ENCODE measurements around the gene CISD1. TPM values are rescaled to one million over a fixed set of nuclear protein-coding genes. Genes with fewer than 3 reads are reported as not detected.
A peak's percentile ranks its signal among the peaks of the same experiment; 100 is the strongest.

Gene CISD1
- total RNA-seq, 2 experiments from 2014 or later, result 1.5 to 2.0 TPM

DNA sequence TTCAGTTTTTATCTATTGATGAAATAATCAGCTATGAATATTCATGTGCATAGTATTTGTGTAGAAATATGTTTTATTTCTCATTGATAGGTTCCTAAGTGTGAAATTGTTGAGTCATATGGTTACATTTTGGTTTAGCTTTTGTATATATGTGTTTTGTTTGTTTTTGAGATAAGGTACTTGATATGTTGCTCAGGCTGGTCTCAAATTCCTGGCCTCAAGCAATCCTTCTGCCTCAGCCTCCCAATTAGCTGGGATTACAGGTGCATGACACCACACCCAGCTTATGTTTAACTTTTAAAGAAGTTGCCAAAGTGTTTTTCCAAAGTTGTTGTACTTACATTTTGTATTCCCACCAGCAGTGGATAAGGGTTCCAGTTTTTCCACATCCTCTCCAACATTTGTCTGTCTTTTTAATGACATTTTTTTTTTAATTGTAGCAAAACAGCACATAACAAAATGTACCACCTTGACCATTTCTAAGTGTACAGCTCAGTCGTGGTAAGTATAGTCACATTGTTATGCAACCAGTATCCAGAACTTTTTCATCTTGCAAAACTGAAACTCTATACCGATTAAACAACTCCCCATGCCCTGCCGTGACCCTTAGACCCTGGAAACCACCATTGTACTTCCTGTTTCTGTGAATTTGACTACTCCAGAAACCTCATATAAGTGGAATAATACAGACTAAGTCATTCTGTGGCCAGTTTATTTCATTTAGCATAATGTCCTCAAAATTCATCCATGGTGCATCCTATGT lies 53.3 kb downstream of the CISD1 start:
- peaks cover 12% of the 10 kb centered on the region for H3K4me1 Mint-ChIP-seq (ENCODE audit: low read depth)
- H3K4me3 Mint-ChIP-seq, result no peak overlapping the region
- H3K9me3 ChIP-seq (ENCODE audit: control insufficient read depth in 1 of 2, insufficient read depth in 1 of 2, low read length in 2 of 2), result no peaks in the 10 kb centered on the region
- H3K9me3 Mint-ChIP-seq, result no peaks in the 10 kb centered on the region
- ATAC-seq (ENCODE audit: poor library complexity) (no peak), DNase-seq (peak in 3 of 14 experiments; percentile 24 to 67 (median 59))
- no peaks in the 10 kb centered on the region for H3K36me3 ChIP-seq (ENCODE audit: insufficient read depth, low read length)
- no peak overlapping the region for H3K4me3 ChIP-seq (ENCODE audit: low read length)
- no peaks in the 10 kb centered on the region for H3K36me3 Mint-ChIP-seq (ENCODE audit: low read depth)
- intact Hi-C loops (cut with DNase I, micrococcal nuclease), result no loop called here
- TF ChIP-seq, protein P1, sequence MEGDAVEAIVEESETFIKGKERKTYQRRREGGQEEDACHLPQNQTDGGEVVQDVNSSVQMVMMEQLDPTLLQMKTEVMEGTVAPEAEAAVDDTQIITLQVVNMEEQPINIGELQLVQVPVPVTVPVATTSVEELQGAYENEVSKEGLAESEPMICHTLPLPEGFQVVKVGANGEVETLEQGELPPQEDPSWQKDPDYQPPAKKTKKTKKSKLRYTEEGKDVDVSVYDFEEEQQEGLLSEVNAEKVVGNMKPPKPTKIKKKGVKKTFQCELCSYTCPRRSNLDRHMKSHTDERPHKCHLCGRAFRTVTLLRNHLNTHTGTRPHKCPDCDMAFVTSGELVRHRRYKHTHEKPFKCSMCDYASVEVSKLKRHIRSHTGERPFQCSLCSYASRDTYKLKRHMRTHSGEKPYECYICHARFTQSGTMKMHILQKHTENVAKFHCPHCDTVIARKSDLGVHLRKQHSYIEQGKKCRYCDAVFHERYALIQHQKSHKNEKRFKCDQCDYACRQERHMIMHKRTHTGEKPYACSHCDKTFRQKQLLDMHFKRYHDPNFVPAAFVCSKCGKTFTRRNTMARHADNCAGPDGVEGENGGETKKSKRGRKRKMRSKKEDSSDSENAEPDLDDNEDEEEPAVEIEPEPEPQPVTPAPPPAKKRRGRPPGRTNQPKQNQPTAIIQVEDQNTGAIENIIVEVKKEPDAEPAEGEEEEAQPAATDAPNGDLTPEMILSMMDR (IDR thresholded peaks at IDR 0.05), result no peak
- no peaks in the 10 kb centered on the region for H3K27me3 ChIP-seq (ENCODE audit: control insufficient read depth in 1 of 2, insufficient read depth in 2 of 2, low read length in 2 of 2)
- ChIA-PET CTCF (no interaction called here), POLR2A (interaction anchor here (1.8 kb wide), 1 partner anchor 62 kb away, joined by 8 read pairs; the partner anchor contains the start of gene TFAM)
- H3K27ac ChIP-seq (ENCODE audit: low read depth in 1 of 2, low read length in 2 of 2), result no peak overlapping the region
- no peak overlapping the region for H3K27ac Mint-ChIP-seq
- H3K4me1 ChIP-seq (ENCODE audit: insufficient read depth, low read length), result peaks cover 5% of the 10 kb centered on the region
- no peaks in the 10 kb centered on the region for H3K27me3 Mint-ChIP-seq

- no peaks in the 10 kb centered on the region for H3K27me3 ChIP-seq (ENCODE audit: control insufficient read depth in 1 of 2, insufficient read depth in 2 of 2, low read length in 2 of 2)
- H3K36me3 ChIP-seq (ENCODE audit: insufficient read depth, low read length), result no peaks in the 10 kb centered on the region
- H3K4me1 Mint-ChIP-seq (ENCODE audit: low read depth), result peaks cover 12% of the 10 kb centered on the region
- H3K9me3 ChIP-seq (ENCODE audit: control insufficient read depth in 1 of 2, insufficient read depth in 1 of 2, low read length in 2 of 2), result no peaks in the 10 kb centered on the region
- peaks cover 5% of the 10 kb centered on the region for H3K4me1 ChIP-seq (ENCODE audit: insufficient read depth, low read length)
- intact Hi-C loops (cut with DNase I, micrococcal nuclease), result no loop called here
- no peaks in the 10 kb centered on the region for H3K9me3 Mint-ChIP-seq
- H3K27ac ChIP-seq (ENCODE audit: low read depth in 1 of 2, low read length in 2 of 2), result no peak overlapping the region
- ChIA-PET CTCF (interaction anchor here (0.5 kb wide), 1 partner anchor 23 kb away, joined by 3 read pairs; no protein-coding TSS in a partner anchor), POLR2A (interaction anchor here (1.8 kb wide), 1 partner anchor 62 kb away, joined by 8 read pairs; the partner anchor contains the start of gene TFAM)
- no peaks in the 10 kb centered on the region for H3K27me3 Mint-ChIP-seq
- H3K27ac Mint-ChIP-seq, result no peak overlapping the region
- DNase-seq (no peak), ATAC-seq (ENCODE audit: poor library complexity) (no peak)
- TF ChIP-seq, protein P1 (IDR thresholded peaks at IDR 0.05), result no peak
- no peak overlapping the region for H3K4me3 Mint-ChIP-seq
- H3K4me3 ChIP-seq (ENCODE audit: low read length), result no peak overlapping the region
- no peaks in the 10 kb centered on the region for H3K36me3 Mint-ChIP-seq (ENCODE audit: low read depth)
Observed at GRCh38 chr10:58322835-58323209, 53.9 kb downstream of the CISD1 start.

DNA sequence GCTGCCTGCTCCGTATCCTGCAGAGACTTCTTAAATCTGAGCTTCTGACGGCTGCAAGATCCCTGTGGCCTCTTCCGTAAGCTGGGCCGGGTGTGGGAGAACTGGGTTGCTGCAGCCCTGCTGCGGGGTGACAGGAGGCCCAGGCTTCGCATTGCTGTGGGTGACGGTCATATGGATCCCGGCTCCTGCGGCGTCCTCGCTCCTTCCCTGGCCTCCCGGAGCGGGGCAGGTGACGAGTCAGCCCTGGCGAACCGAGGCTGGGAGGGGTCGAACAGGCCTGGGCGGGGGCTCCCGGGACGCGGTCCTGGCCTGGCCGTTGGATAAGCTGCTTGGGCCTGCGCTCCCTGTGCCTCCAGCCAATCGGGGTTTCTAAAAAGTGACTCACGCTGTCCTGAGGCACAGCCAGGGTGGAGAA lies 58.0 kb downstream of the CISD1 start:
- no peaks in the 10 kb centered on the region for H3K9me3 Mint-ChIP-seq
- peaks cover 12% of the 10 kb centered on the region for H3K4me1 Mint-ChIP-seq (ENCODE audit: low read depth)
- intact Hi-C loops (cut with DNase I, micrococcal nuclease), result no loop called here
- no peak overlapping the region for H3K27ac Mint-ChIP-seq
- H3K4me3 Mint-ChIP-seq, result no peak overlapping the region
- H3K36me3 ChIP-seq (ENCODE audit: insufficient read depth, low read length), result no peaks in the 10 kb centered on the region
- peaks cover 5% of the 10 kb centered on the region for H3K4me1 ChIP-seq (ENCODE audit: insufficient read depth, low read length)
- no peak overlapping the region for H3K27ac ChIP-seq (ENCODE audit: low read depth in 1 of 2, low read length in 2 of 2)
- CTCF ChIA-PET, result interaction anchor here (1.1 kb wide), 1 partner anchor 27 kb away, joined by 3 read pairs; no protein-coding TSS in a partner anchor
- no peaks in the 10 kb centered on the region for H3K27me3 Mint-ChIP-seq
- POLR2A ChIA-PET, result no interaction called here
- DNase-seq (no peak), ATAC-seq (ENCODE audit: poor library complexity) (no peak)
- no peaks in the 10 kb centered on the region for H3K9me3 ChIP-seq (ENCODE audit: control insufficient read depth in 1 of 2, insufficient read depth in 1 of 2, low read length in 2 of 2)
- no peaks in the 10 kb centered on the region for H3K27me3 ChIP-seq (ENCODE audit: control insufficient read depth in 1 of 2, insufficient read depth in 2 of 2, low read length in 2 of 2)
- TF ChIP-seq, protein P1 (IDR thresholded peaks at IDR 0.05), result no peak
- no peaks in the 10 kb centered on the region for H3K36me3 Mint-ChIP-seq (ENCODE audit: low read depth)
- H3K4me3 ChIP-seq (ENCODE audit: low read length), result no peak overlapping the region
